ENCODE results near the gene PAPPA2.

Gene PAPPA2

GRCh38 chr1:176436251-176436650 lies 26.7 kb upstream of the PAPPA2 start:
- no peaks in the 10 kb centered on the region for H4K20me1 ChIP-seq (ENCODE audit: insufficient read depth, low read length)
- H3K4me3 ChIP-seq (ENCODE audit: low read length), result no peak overlapping the region
- H3K79me2 ChIP-seq (ENCODE audit: low read length), result no peaks in the 10 kb centered on the region
- no peak overlapping the region for H3K9ac ChIP-seq (ENCODE audit: low read length)
- H3K27ac ChIP-seq (ENCODE audit: low read length), result no peak overlapping the region
- TF ChIP-seq, protein P1, sequence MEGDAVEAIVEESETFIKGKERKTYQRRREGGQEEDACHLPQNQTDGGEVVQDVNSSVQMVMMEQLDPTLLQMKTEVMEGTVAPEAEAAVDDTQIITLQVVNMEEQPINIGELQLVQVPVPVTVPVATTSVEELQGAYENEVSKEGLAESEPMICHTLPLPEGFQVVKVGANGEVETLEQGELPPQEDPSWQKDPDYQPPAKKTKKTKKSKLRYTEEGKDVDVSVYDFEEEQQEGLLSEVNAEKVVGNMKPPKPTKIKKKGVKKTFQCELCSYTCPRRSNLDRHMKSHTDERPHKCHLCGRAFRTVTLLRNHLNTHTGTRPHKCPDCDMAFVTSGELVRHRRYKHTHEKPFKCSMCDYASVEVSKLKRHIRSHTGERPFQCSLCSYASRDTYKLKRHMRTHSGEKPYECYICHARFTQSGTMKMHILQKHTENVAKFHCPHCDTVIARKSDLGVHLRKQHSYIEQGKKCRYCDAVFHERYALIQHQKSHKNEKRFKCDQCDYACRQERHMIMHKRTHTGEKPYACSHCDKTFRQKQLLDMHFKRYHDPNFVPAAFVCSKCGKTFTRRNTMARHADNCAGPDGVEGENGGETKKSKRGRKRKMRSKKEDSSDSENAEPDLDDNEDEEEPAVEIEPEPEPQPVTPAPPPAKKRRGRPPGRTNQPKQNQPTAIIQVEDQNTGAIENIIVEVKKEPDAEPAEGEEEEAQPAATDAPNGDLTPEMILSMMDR (IDR thresholded peaks at IDR 0.05; ENCODE audit: low read depth, low read length), result no peak
- TF ChIP-seq EZH2phosphoT487 (IDR thresholded peaks at IDR 0.05; ENCODE audit: low read depth), result no peak
- H3K4me1 ChIP-seq (ENCODE audit: low read length), result no peaks in the 10 kb centered on the region
- no peak overlapping the region for H3K4me2 ChIP-seq (ENCODE audit: low read length)
- H3K9me3 ChIP-seq (ENCODE audit: insufficient read depth, low read length), result no peaks in the 10 kb centered on the region
- no peaks in the 10 kb centered on the region for H3K36me3 ChIP-seq (replicated peaks; ENCODE audit: low read depth, low read length)
- H2AFZ ChIP-seq (ENCODE audit: low read depth, low read length), result no peak overlapping the region
- H3K27me3 ChIP-seq (ENCODE audit: low read depth, low read length), result peaks cover 4% of the 10 kb centered on the region; the same call in 1 of the 2 replicates

DNA sequence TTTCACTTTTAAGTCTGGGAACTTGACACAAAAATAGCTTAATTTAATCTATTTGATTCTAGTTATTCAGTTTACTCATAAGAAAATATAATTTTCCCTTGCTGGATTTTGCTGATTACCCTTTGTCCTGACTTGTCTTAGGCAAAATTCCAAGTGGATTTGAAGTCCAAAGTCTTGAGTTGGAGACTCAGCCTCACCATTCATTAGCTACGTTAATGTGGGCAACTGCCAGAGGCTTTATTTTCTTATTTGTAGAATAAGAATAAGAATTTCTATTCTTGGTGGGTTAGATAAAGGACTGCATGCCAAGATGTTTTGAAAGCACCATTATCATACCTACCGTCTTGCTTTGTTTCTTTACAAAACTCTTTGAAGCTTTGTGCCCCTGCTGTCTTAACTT lies 22.8 kb upstream of the PAPPA2 start:
- H3K27me3 ChIP-seq (ENCODE audit: low read depth, low read length), result peaks cover 5% of the 10 kb centered on the region; the same call in 1 of the 2 replicates
- no peak overlapping the region for H3K4me3 ChIP-seq (ENCODE audit: low read length)
- H3K9ac ChIP-seq (ENCODE audit: low read length), result no peak overlapping the region
- H4K20me1 ChIP-seq (ENCODE audit: insufficient read depth, low read length), result no peaks in the 10 kb centered on the region
- no peaks in the 10 kb centered on the region for H3K4me1 ChIP-seq (ENCODE audit: low read length)
- H2AFZ ChIP-seq (ENCODE audit: low read depth, low read length), result no peak overlapping the region
- H3K9me3 ChIP-seq (ENCODE audit: insufficient read depth, low read length), result no peaks in the 10 kb centered on the region
- TF ChIP-seq, protein P1 (IDR thresholded peaks at IDR 0.05; ENCODE audit: low read depth, low read length), result no peak
- TF ChIP-seq EZH2phosphoT487 (IDR thresholded peaks at IDR 0.05; ENCODE audit: low read depth), result no peak
- H3K4me2 ChIP-seq (ENCODE audit: low read length), result no peak overlapping the region
- H3K79me2 ChIP-seq (ENCODE audit: low read length), result no peaks in the 10 kb centered on the region
- H3K27ac ChIP-seq (ENCODE audit: low read length), result no peak overlapping the region
- H3K36me3 ChIP-seq (replicated peaks; ENCODE audit: low read depth, low read length), result no peaks in the 10 kb centered on the region

DNA sequence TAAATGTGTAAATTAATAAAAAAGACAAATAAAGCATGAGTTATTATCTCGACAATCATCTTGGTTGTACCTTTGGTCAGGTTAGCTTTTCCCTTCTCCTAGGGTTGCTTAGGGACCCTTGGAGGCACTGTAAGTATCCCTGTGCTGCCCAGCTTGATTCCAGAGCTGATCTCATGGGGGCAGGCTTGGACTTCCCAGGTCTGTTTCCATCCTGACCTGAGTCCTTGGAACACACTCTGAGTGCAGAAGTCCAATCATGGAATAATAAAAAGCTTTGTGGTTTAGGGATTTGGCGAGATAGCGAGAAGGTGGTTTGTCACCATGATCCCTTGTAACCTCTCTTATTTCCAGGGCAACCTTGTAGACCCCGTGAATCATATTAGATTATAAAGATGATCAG lies 18.7 kb upstream of the PAPPA2 start:
- Histone ChIP-seq H3K27me3 (ENCODE audit: low read depth, low read length) (peaks cover 16% of the 10 kb centered on the region; the same call in 1 of the 2 replicates), H4K20me1 (ENCODE audit: insufficient read depth, low read length) (no peaks in the 10 kb centered on the region), H2AFZ (ENCODE audit: low read depth, low read length) (no peak overlapping the region), H3K4me3 (ENCODE audit: low read length) (no peak overlapping the region), H3K9me3 (ENCODE audit: insufficient read depth, low read length) (no peaks in the 10 kb centered on the region), H3K27ac (ENCODE audit: low read length) (no peak overlapping the region), H3K9ac (ENCODE audit: low read length) (no peak overlapping the region), H3K36me3 (replicated peaks; ENCODE audit: low read depth, low read length) (no peaks in the 10 kb centered on the region), H3K4me2 (ENCODE audit: low read length) (no peak overlapping the region), H3K4me1 (ENCODE audit: low read length) (no peaks in the 10 kb centered on the region), H3K79me2 (ENCODE audit: low read length) (no peaks in the 10 kb centered on the region)
- TF ChIP-seq EZH2phosphoT487 (IDR thresholded peaks at IDR 0.05; ENCODE audit: low read depth), result no peak
- TF ChIP-seq, protein P1 (IDR thresholded peaks at IDR 0.05; ENCODE audit: low read depth, low read length), result no peak

GRCh38 chr1:176445402-176445801 lies 17.6 kb upstream of the PAPPA2 start:
- Histone ChIP-seq H3K4me2 (ENCODE audit: low read length) (no peak overlapping the region), H3K4me1 (ENCODE audit: low read length) (no peaks in the 10 kb centered on the region), H2AFZ (ENCODE audit: low read depth, low read length) (no peak overlapping the region), H3K4me3 (ENCODE audit: low read length) (no peak overlapping the region), H3K27ac (ENCODE audit: low read length) (no peak overlapping the region), H3K9ac (ENCODE audit: low read length) (no peak overlapping the region), H4K20me1 (ENCODE audit: insufficient read depth, low read length) (no peaks in the 10 kb centered on the region), H3K36me3 (replicated peaks; ENCODE audit: low read depth, low read length) (no peaks in the 10 kb centered on the region), H3K79me2 (ENCODE audit: low read length) (no peaks in the 10 kb centered on the region), H3K9me3 (ENCODE audit: insufficient read depth, low read length) (no peaks in the 10 kb centered on the region), H3K27me3 (ENCODE audit: low read depth, low read length) (peaks cover 19% of the 10 kb centered on the region)
- TF ChIP-seq, protein P1 (IDR thresholded peaks at IDR 0.05; ENCODE audit: low read depth, low read length), result no peak
- no peak for TF ChIP-seq EZH2phosphoT487 (IDR thresholded peaks at IDR 0.05; ENCODE audit: low read depth)

Measured in OCI-LY3 (cell line).